ENCODE results near the gene GPR78. TPM values are rescaled to one million over a fixed set of nuclear protein-coding genes. Genes with fewer than 3 reads are reported as not detected.

The GPR78 gene
- total RNA-seq, 1 experiment from 2014 or later: 3.4 TPM

- Histone ChIP-seq H3K9me3 (ENCODE audit: control insufficient read depth, low read depth, low read length) (no peaks in the 10 kb centered on the region), H4K8ac (replicated peaks; ENCODE audit: insufficient read length, low read depth, low read length) (peak overlapping the region; percentile 11), H4K91ac (ENCODE audit: insufficient read length, low read depth, low read length) (peak overlapping the region; percentile 46), H3K4me1 (ENCODE audit: insufficient read depth, low read length) (peaks cover 4% of the 10 kb centered on the region; the same call in 1 of the 2 replicates), H3K27me3 (ENCODE audit: insufficient read depth, low read length) (no peaks in the 10 kb centered on the region), H2BK15ac (ENCODE audit: low read depth, low read length) (no peak overlapping the region), H3K79me1 (ENCODE audit: insufficient read depth, low read depth, low read length, poor library complexity, severe bottlenecking) (no peaks in the 10 kb centered on the region), H2BK120ac (ENCODE audit: low read depth, low read length, poor library complexity, severe bottlenecking) (peak overlapping the region; percentile 52), H3K23me2 (ENCODE audit: insufficient read length, low read depth, low read length, poor library complexity, severe bottlenecking) (no peaks in the 10 kb centered on the region), H3K27ac (ENCODE audit: insufficient read length, low read depth, low read length) (peak overlapping the region; percentile 86), H3K4ac (ENCODE audit: low read depth, low read length) (0 out of 2 replicates have a peak overlapping the region, but pooled peaks have one; percentile 81), H2AFZ (ENCODE audit: low read length) (no peak overlapping the region), H3K18ac (ENCODE audit: insufficient read length, low read depth, low read length) (peak overlapping the region; percentile 49), H2AK5ac (ENCODE audit: insufficient read length, low read length) (peak overlapping the region; percentile 39), H2BK12ac (ENCODE audit: insufficient read length, low read depth, low read length) (peak overlapping the region; percentile 75), H3K9ac (ENCODE audit: extremely low read depth, insufficient read length, low read length) (no peak overlapping the region), H3K23ac (ENCODE audit: insufficient read length, low read depth, low read length) (no peak overlapping the region), H4K5ac (ENCODE audit: insufficient read length, low read depth, low read length) (peak overlapping the region; percentile 95), H3K56ac (ENCODE audit: insufficient read length, low read depth, low read length) (no peak overlapping the region), H2BK20ac (ENCODE audit: low read depth, low read length, poor library complexity, severe bottlenecking) (peak overlapping the region; percentile 66), H3K79me2 (ENCODE audit: insufficient read depth, low read length) (no peaks in the 10 kb centered on the region), H3T11ph (ENCODE audit: low read length) (no peak overlapping the region), H2BK5ac (ENCODE audit: insufficient read length, low read length) (no peak overlapping the region), H4K20me1 (ENCODE audit: control insufficient read depth, insufficient read depth, insufficient read length) (no peaks in the 10 kb centered on the region), H3K14ac (ENCODE audit: insufficient read depth, low read length) (no peak overlapping the region; the same call in 1 of the 2 replicates), H3K4me2 (ENCODE audit: insufficient read depth, insufficient read length, low read length) (no peak overlapping the region)
- peaks cover 2% of the 10 kb centered on the region; the same call in 1 of the 2 replicates for H3K27me3 Mint-ChIP-seq (ENCODE audit: low read depth)
- H3K9me3 Mint-ChIP-seq: peaks cover 20 to 38% of the 10 kb centered on the region in 2 experiments
- no CpG with 5 or more reads among the region's 2 CpGs for WGBS (ENCODE audit: extremely low coverage, insufficient read length, low lambda C conversion rate)
- peaks cover 7 to 39% (median 7%) of the 10 kb centered on the region in 3 experiments; a peak in 6 of 7 replicates for H3K36me3 Mint-ChIP-seq (ENCODE audit: insufficient read depth in 1 of 3, low read depth in 3 of 3)
- peak overlapping the region; percentile 66 to 98 (median 97); a peak in 5 of 7 replicates for H3K27ac Mint-ChIP-seq
- peaks cover 33 to 36% of the 10 kb centered on the region in 2 experiments for H3K4me1 Mint-ChIP-seq
- DNase-seq: no peak
- TF ChIP-seq, protein P1, sequence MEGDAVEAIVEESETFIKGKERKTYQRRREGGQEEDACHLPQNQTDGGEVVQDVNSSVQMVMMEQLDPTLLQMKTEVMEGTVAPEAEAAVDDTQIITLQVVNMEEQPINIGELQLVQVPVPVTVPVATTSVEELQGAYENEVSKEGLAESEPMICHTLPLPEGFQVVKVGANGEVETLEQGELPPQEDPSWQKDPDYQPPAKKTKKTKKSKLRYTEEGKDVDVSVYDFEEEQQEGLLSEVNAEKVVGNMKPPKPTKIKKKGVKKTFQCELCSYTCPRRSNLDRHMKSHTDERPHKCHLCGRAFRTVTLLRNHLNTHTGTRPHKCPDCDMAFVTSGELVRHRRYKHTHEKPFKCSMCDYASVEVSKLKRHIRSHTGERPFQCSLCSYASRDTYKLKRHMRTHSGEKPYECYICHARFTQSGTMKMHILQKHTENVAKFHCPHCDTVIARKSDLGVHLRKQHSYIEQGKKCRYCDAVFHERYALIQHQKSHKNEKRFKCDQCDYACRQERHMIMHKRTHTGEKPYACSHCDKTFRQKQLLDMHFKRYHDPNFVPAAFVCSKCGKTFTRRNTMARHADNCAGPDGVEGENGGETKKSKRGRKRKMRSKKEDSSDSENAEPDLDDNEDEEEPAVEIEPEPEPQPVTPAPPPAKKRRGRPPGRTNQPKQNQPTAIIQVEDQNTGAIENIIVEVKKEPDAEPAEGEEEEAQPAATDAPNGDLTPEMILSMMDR (conservative IDR thresholded peaks at IDR 0.05): no peak
- no peak overlapping the region for H3K4me3 Mint-ChIP-seq
Observed at GRCh38 chr4:8533274-8533865, 46.8 kb upstream of the GPR78 start.
